GM12878 (cell line): ENCODE data around the gene PTCD1. TPM values are rescaled to one million over a fixed set of nuclear protein-coding genes. Genes with fewer than 3 reads are reported as not detected.

Experiments used
- polyA plus RNA-seq, 11 experiments: library from polyadenylated mRNA; depleted of rRNA in 4 of 11; unstranded in 6 of 11; stranded (reverse) in 5 of 11; fragments of >200 nt; fragmentation: Nextera tagmentation in 4 of 11; fragmentation: Illumina TruSeq in 1 of 11; extraction: Ambion mirVana in 4 of 11; extraction: Trizol in 1 of 11; gene quantifications; 1 replicate in 1 of 11; 2 replicates in 10 of 11; pipeline versions ENCODE4 v1.2.1 to v1.2.3, GENCODE V29; 2011 to 2016; ENCODE audit warnings: inconsistent platforms in 2 of 11, missing spikeins in 2 of 11, low read depth in 1 of 11
- total RNA-seq, 4 experiments: library from RNA; depleted of rRNA in 3 of 4; stranded (reverse); fragments of >200 nt in 3 of 4; fragmentation: Illumina TruSeq in 1 of 4; extraction: Trizol in 1 of 4; gene quantifications; 2 replicates each; pipeline versions ENCODE4 v1.2.1 to v1.2.3, GENCODE V29; 2013 to 2021

Gene PTCD1
- total and polyA plus RNA-seq, 10 of the 15 experiments (the other 5 are each of a cell fraction or from before 2014, with no cell fraction given): 0.26 to 9.7 (median 5.0) TPM

Other genes with a start within 250 kb of the PTCD1 start
Only the 7 nearest of the 16 such genes appear.
- 719 and 762 TPM in 2 replicates for gene ARPC1B, start 64.1 kb downstream of the PTCD1 start, total RNA-seq (2014; rRNA removed)
- 170 and 199 TPM in 2 replicates for gene ARPC1B, start 64.1 kb downstream of the PTCD1 start, total RNA-seq (2014; rRNA removed; fragmentation: Illumina TruSeq; extraction: Trizol)
- gene ARPC1B, start 64.1 kb downstream of the PTCD1 start, total RNA-seq (2021): 368 and 403 TPM in 2 replicates
- gene ARPC1B, start 64.1 kb downstream of the PTCD1 start, polyA plus RNA-seq (2011; rRNA removed): 314 and 406 TPM in 2 replicates
- gene ARPC1B, start 64.1 kb downstream of the PTCD1 start, polyA plus RNA-seq (2014; fragmentation: Illumina TruSeq; extraction: Trizol): 91.0 and 148 TPM in 2 replicates
- gene ARPC1B, start 64.1 kb downstream of the PTCD1 start, polyA plus RNA-seq (2014; fragmentation: Nextera tagmentation; extraction: Ambion mirVana): 100 to 1,000 TPM in 1 of 2 experiments, 10 to 100 TPM in 1; 14.1 to 135 TPM
- gene ARPC1B, start 64.1 kb downstream of the PTCD1 start, polyA plus RNA-seq (2014; rRNA removed): 628 and 811 TPM in 2 replicates
- gene ARPC1B, start 64.1 kb downstream of the PTCD1 start, polyA plus RNA-seq (2016; fragmentation: Nextera tagmentation; extraction: Ambion mirVana): 100 to 1,000 TPM; 577 to 598 TPM
- 35.9 and 37.8 TPM in 2 replicates for gene PDAP1, start 30.2 kb downstream of the PTCD1 start, total RNA-seq (2014; rRNA removed)
- gene PDAP1, start 30.2 kb downstream of the PTCD1 start, total RNA-seq (2014; rRNA removed; fragmentation: Illumina TruSeq; extraction: Trizol): 94.9 and 107 TPM in 2 replicates
- 111 and 114 TPM in 2 replicates for gene PDAP1, start 30.2 kb downstream of the PTCD1 start, total RNA-seq (2021)
- gene PDAP1, start 30.2 kb downstream of the PTCD1 start, polyA plus RNA-seq (2011; rRNA removed): 30.5 and 48.4 TPM in 2 replicates
- gene PDAP1, start 30.2 kb downstream of the PTCD1 start, polyA plus RNA-seq (2014; fragmentation: Illumina TruSeq; extraction: Trizol): 132 and 200 TPM in 2 replicates
- gene PDAP1, start 30.2 kb downstream of the PTCD1 start, polyA plus RNA-seq (2014; fragmentation: Nextera tagmentation; extraction: Ambion mirVana): 10 to 100 TPM in 1 of 2 experiments, 1 to 10 TPM in 1; 6.6 to 13.8 TPM
- 60.6 and 76.4 TPM in 2 replicates for gene PDAP1, start 30.2 kb downstream of the PTCD1 start, polyA plus RNA-seq (2014; rRNA removed)
- 100 to 1,000 TPM in 1 of 2 experiments, 10 to 100 TPM in 1; 99.1 to 107 TPM for gene PDAP1, start 30.2 kb downstream of the PTCD1 start, polyA plus RNA-seq (2016; fragmentation: Nextera tagmentation; extraction: Ambion mirVana)
- gene BUD31, start 29.8 kb downstream of the PTCD1 start, total RNA-seq (2014; rRNA removed): 107 TPM in 2 replicates
- gene BUD31, start 29.8 kb downstream of the PTCD1 start, total RNA-seq (2014; rRNA removed; fragmentation: Illumina TruSeq; extraction: Trizol): 131 and 143 TPM in 2 replicates
- 108 and 134 TPM in 2 replicates for gene BUD31, start 29.8 kb downstream of the PTCD1 start, total RNA-seq (2021)
- gene BUD31, start 29.8 kb downstream of the PTCD1 start, polyA plus RNA-seq (2011; rRNA removed): 74.2 and 104 TPM in 2 replicates
- 185 and 257 TPM in 2 replicates for gene BUD31, start 29.8 kb downstream of the PTCD1 start, polyA plus RNA-seq (2014; fragmentation: Illumina TruSeq; extraction: Trizol)
- gene BUD31, start 29.8 kb downstream of the PTCD1 start, polyA plus RNA-seq (2014; fragmentation: Nextera tagmentation; extraction: Ambion mirVana): 100 to 1,000 TPM; 125 to 127 TPM
- gene BUD31, start 29.8 kb downstream of the PTCD1 start, polyA plus RNA-seq (2014; rRNA removed): 112 and 118 TPM in 2 replicates
- 100 to 1,000 TPM; 301 to 317 TPM for gene BUD31, start 29.8 kb downstream of the PTCD1 start, polyA plus RNA-seq (2016; fragmentation: Nextera tagmentation; extraction: Ambion mirVana)
- gene CPSF4, start 145 bp upstream of the PTCD1 start, total RNA-seq (2014; rRNA removed): 46.6 and 46.9 TPM in 2 replicates
- gene CPSF4, start 145 bp upstream of the PTCD1 start, total RNA-seq (2014; rRNA removed; fragmentation: Illumina TruSeq; extraction: Trizol): 31.1 and 31.6 TPM in 2 replicates
- 56.3 and 56.9 TPM in 2 replicates for gene CPSF4, start 145 bp upstream of the PTCD1 start, total RNA-seq (2021)
- 28.4 and 51.3 TPM in 2 replicates for gene CPSF4, start 145 bp upstream of the PTCD1 start, polyA plus RNA-seq (2011; rRNA removed)
- 25.2 and 45.8 TPM in 2 replicates for gene CPSF4, start 145 bp upstream of the PTCD1 start, polyA plus RNA-seq (2014; fragmentation: Illumina TruSeq; extraction: Trizol)
- gene CPSF4, start 145 bp upstream of the PTCD1 start, polyA plus RNA-seq (2014; fragmentation: Nextera tagmentation; extraction: Ambion mirVana): 10 to 100 TPM; 13.6 to 14.9 TPM
- 70.1 and 76.9 TPM in 2 replicates for gene CPSF4, start 145 bp upstream of the PTCD1 start, polyA plus RNA-seq (2014; rRNA removed)
- gene CPSF4, start 145 bp upstream of the PTCD1 start, polyA plus RNA-seq (2016; fragmentation: Nextera tagmentation; extraction: Ambion mirVana): 10 to 100 TPM; 35.8 to 44.3 TPM
- 776 and 778 TPM in 2 replicates for gene ATP5MF, start 27.4 kb upstream of the PTCD1 start, total RNA-seq (2014; rRNA removed)
- gene ATP5MF, start 27.4 kb upstream of the PTCD1 start, total RNA-seq (2014; rRNA removed; fragmentation: Illumina TruSeq; extraction: Trizol): 1,085 and 1,144 TPM in 2 replicates
- 362 and 411 TPM in 2 replicates for gene ATP5MF, start 27.4 kb upstream of the PTCD1 start, total RNA-seq (2021)
- gene ATP5MF, start 27.4 kb upstream of the PTCD1 start, polyA plus RNA-seq (2011; rRNA removed): 683 and 738 TPM in 2 replicates
- gene ATP5MF, start 27.4 kb upstream of the PTCD1 start, polyA plus RNA-seq (2014; fragmentation: Illumina TruSeq; extraction: Trizol): 1,028 and 1,206 TPM in 2 replicates
- gene ATP5MF, start 27.4 kb upstream of the PTCD1 start, polyA plus RNA-seq (2014; fragmentation: Nextera tagmentation; extraction: Ambion mirVana): 1,000 to 10,000 TPM; 2,087 to 2,478 TPM
- gene ATP5MF, start 27.4 kb upstream of the PTCD1 start, polyA plus RNA-seq (2014; rRNA removed): 889 and 1,098 TPM in 2 replicates
- gene ATP5MF, start 27.4 kb upstream of the PTCD1 start, polyA plus RNA-seq (2016; fragmentation: Nextera tagmentation; extraction: Ambion mirVana): 1,000 to 10,000 TPM; 1,301 to 1,381 TPM
- 22.7 and 27.5 TPM in 2 replicates for gene ZNF789, start 34.1 kb upstream of the PTCD1 start, total RNA-seq (2014; rRNA removed)
- 22.4 and 25.0 TPM in 2 replicates for gene ZNF789, start 34.1 kb upstream of the PTCD1 start, total RNA-seq (2014; rRNA removed; fragmentation: Illumina TruSeq; extraction: Trizol)
- 17.2 and 19.9 TPM in 2 replicates for gene ZNF789, start 34.1 kb upstream of the PTCD1 start, total RNA-seq (2021)
- gene ZNF789, start 34.1 kb upstream of the PTCD1 start, polyA plus RNA-seq (2011; rRNA removed): 44.6 and 53.1 TPM in 2 replicates
- 30.1 and 37.0 TPM in 2 replicates for gene ZNF789, start 34.1 kb upstream of the PTCD1 start, polyA plus RNA-seq (2014; fragmentation: Illumina TruSeq; extraction: Trizol)
- 1 to 10 TPM; 5.6 to 6.0 TPM for gene ZNF789, start 34.1 kb upstream of the PTCD1 start, polyA plus RNA-seq (2014; fragmentation: Nextera tagmentation; extraction: Ambion mirVana)
- gene ZNF789, start 34.1 kb upstream of the PTCD1 start, polyA plus RNA-seq (2014; rRNA removed): 27.2 and 32.2 TPM in 2 replicates
- gene ZNF789, start 34.1 kb upstream of the PTCD1 start, polyA plus RNA-seq (2016; fragmentation: Nextera tagmentation; extraction: Ambion mirVana): 10 to 100 TPM; 18.4 to 19.6 TPM
- gene ZNF394, start 61.5 kb upstream of the PTCD1 start, total RNA-seq (2014; rRNA removed): 25.8 and 28.4 TPM in 2 replicates
- 24.9 and 26.3 TPM in 2 replicates for gene ZNF394, start 61.5 kb upstream of the PTCD1 start, total RNA-seq (2014; rRNA removed; fragmentation: Illumina TruSeq; extraction: Trizol)
- 22.9 TPM in 2 replicates for gene ZNF394, start 61.5 kb upstream of the PTCD1 start, total RNA-seq (2021)
- gene ZNF394, start 61.5 kb upstream of the PTCD1 start, polyA plus RNA-seq (2011; rRNA removed): 22.5 and 23.4 TPM in 2 replicates
- gene ZNF394, start 61.5 kb upstream of the PTCD1 start, polyA plus RNA-seq (2014; fragmentation: Illumina TruSeq; extraction: Trizol): 21.4 and 22.0 TPM in 2 replicates
- gene ZNF394, start 61.5 kb upstream of the PTCD1 start, polyA plus RNA-seq (2014; fragmentation: Nextera tagmentation; extraction: Ambion mirVana): 1 to 10 TPM; 2.5 to 5.3 TPM
- gene ZNF394, start 61.5 kb upstream of the PTCD1 start, polyA plus RNA-seq (2014; rRNA removed): 15.4 and 18.1 TPM in 2 replicates
- 10 to 100 TPM; 23.8 to 26.8 TPM for gene ZNF394, start 61.5 kb upstream of the PTCD1 start, polyA plus RNA-seq (2016; fragmentation: Nextera tagmentation; extraction: Ambion mirVana)